SKM-1 (cell line): Measurements from ENCODE around the gene ZCCHC7.
"Not testable (repeated sequence)": the region's sequence is repeated elsewhere in the genome, so short reads cannot be mapped to it uniquely, and the experiment has no call there.

Source experiments
- DNase-seq: peaks from one replicate; lab custom pipeline; 2025; ENCODE audit not compliant: unreplicated experiment; lab: John Stamatoyannopoulos, UW

Gene ZCCHC7

DNA sequence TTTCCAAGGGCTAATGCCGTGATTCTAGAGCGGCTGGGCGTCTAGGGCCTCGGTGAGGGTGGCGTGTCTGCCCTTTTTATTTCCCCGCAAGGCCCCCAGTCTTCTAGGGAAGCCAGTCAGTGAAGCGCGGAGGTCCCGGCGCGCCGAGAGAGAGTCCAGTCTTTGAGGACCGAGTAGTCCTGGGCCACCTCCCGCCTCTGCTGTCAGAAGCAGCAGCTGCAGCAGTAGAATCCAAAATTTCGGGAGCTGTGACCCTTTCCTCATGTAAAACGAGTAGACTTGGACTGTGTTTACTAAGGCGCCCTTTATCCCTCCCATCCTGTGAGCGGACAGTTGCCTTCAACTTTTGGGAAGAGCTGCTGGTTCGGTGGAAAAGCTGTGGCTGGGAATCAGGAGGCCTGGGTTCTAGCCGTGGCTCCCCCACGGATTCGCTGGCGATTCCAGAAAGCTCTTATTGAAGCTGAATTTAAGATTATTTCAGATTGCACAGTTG lies 515 bp downstream of the ZCCHC7 start:
- not testable (repeated sequence) for DNase-seq

GRCh38 chr9:37121881-37122280 lies 1.5 kb downstream of the ZCCHC7 start:
- DNase-seq: no peak

GRCh38 chr9:37126214-37126788 lies 5.9 kb downstream of the ZCCHC7 start:
- DNase-seq: no peak

DNA sequence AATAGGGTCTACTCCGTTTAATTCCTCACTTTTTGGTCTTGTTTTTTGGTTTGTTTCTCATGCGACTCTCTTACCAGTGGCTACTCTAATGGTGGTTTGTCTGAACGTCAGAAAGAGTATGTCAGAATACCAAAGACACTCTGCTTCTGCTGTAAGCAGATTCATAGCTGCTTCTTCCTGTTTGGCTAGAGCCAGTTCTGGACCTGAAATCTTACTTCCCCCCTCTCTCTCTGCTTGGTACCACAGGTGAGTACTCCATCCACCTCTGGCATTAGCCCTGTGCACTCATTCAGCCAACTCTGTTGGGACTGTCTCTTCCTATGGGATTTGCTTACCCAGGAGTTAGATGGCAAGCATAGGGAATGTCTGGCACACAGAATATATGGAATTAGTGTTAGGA lies 6.6 kb downstream of the ZCCHC7 start:
- no peak for DNase-seq

- DNase-seq: no peak
Measured at GRCh38 chr9:37128051-37128450, 7.7 kb downstream of the ZCCHC7 start.

DNA sequence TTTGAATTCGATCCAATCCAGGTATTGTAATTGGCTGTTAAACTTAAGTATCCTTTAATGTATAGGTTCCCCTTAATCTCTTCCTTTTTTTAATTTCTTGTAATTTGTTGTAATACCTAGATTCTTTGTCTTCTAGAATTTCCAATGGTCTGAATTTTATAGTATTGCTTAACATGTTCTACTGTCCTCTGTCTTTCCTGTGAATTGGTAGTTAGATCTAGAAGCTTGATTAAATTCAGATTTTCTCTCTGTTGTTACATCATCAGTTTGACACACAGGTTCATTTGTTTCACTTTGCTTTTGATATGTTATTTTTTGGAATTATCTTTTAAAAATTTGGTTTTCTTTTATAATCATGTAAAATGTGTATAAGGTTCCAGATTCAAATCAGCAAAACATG lies 13.8 kb downstream of the ZCCHC7 start:
- no peak for DNase-seq

- no peak for DNase-seq
Measured at GRCh38 chr9:37141015-37141414, 20.6 kb downstream of the ZCCHC7 start.

DNA sequence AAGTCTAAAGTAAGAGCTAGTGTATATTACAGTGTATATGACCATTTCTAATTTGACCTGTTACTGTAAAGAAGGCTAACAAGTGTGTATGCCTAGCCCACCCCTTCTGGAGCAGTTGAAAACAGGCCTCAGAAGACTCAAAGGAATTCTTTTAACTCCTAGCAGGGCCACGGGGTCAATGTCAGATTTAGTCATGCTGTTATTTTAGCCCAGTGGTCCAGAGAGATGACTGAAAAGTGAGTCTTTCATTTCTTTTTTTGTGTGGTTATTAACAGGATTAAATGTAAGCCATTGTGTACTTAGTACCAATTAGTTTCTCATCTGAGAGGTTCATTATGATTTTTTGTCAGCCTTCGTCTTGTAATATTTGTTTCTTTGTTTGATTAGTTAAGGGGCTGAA lies 24.4 kb downstream of the ZCCHC7 start:
- DNase-seq: no peak

DNA sequence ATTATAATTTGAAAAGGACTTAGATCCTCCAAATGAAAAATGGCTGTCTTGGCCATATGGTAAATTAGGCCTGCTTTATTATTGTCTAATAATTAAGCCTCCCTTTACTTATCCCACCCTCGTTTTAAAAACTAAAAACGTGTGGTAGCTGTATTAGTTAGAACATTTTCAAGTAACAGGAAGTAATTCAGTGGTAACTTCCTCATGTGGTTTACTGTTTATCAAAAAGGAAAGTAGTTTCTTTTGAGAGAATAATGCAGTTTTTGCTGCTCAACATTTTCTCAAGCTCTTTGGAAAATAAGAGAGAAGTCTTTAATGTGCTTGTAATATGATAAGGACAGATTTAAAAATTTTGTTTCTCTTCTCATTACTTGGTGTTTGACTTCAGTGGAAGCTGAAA lies 26.0 kb downstream of the ZCCHC7 start:
- DNase-seq: peak; percentile 28

- DNase-seq: no peak
Measured at GRCh38 chr9:37148181-37148580, 27.8 kb downstream of the ZCCHC7 start.

DNA sequence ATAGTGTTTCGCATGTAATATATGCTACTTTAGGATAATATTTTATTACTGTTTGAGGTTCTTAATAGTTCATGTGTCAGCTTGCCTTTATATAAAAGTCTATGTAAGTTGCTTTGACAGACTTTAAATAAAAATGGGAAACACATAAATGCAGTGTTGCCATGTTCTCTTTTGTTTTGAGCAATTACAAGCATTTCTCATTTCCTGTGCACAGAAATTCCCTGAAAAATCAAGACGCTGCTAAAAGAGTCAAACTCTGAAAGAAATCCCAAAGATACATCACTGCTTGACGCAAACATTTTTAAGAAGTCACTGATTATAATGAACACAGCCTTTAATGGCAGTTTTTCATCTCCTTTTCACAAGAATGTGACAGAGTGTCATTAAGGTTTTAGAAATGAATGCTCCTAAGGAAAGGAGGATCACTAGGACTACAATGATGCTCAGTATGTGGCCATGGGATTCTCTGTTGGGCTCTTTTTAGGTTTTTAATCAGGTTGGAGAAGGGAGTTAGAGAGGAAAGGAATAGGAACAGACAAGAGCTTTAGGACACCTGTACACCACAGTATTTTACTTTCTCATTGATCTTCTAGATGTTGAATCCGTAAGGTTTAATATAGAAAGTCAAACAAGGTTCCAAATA lies 29.4 kb downstream of the ZCCHC7 start:
- DNase-seq: no peak

GRCh38 chr9:37150415-37150814 lies 30.0 kb downstream of the ZCCHC7 start:
- DNase-seq: no peak

- DNase-seq: no peak
Measured at GRCh38 chr9:37151812-37152211, 31.4 kb downstream of the ZCCHC7 start.

DNA sequence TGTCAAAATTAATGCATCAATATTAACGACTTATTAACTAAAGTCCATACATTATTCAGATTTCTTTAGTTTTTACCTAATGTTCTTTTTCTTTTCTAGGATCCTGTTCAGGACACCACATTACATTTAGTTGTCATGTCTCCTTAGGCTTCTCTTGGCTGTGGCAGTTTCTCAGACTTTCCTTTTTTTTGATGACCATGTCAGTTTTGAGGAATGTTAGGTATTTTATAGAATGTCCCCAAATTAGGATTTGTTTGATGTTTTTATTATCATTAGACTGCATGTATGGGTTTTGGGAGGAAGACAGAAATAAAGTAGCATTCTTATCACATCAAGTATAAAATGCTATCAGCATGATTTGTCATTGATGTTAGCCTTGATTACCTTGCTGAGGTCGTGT lies 32.0 kb downstream of the ZCCHC7 start:
- DNase-seq: no peak

- DNase-seq: no peak
Measured at GRCh38 chr9:37155601-37156000, 35.2 kb downstream of the ZCCHC7 start.

DNA sequence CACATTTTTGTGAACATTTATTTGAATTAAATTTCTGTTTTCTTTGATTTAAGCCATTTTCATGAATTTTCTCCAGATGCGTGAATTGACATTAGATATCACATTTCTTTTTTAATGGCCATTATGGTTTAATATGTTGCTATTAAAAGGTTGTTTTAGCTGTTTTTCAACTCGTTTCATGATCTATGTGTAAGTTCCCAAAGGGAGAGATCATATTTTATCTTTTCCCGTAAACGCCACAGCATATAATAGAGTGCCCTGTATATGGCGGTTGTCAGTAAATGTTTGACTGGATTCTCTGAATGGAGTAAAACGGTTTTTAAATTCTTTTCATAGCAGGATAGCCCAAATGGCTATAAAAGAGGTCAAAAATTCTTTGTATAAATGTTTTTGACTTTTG lies 35.8 kb downstream of the ZCCHC7 start:
- DNase-seq: no peak

DNA sequence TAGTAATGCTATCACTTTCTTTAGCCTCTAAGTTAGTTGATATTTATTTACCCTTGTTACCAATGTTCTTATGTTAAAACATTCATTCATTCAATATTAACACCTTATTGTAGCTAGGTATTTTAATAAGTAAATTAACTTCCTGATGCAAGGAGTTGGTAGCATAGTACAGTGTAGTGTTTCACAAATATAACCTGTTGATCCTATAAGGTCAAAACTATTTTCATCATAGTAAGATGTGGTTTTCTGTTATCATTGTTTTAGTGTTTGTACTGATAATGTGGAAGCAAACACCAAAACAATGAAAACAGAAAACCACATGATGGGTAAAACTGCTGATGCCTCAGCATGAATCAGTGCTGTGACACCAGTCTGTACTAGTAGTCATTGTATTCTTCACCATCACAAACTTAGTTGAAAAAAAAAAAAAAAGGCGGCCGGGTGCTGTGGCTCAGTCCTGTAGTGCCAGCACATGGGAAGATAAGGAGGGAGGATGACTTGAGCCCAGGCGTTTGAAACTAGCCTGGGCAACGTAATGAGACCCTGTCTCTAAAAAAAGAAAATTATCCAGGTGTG lies 36.5 kb downstream of the ZCCHC7 start:
- DNase-seq: no peak

GRCh38 chr9:37157726-37158377 lies 37.5 kb downstream of the ZCCHC7 start:
- no peak for DNase-seq

GRCh38 chr9:37163299-37163698 lies 42.9 kb downstream of the ZCCHC7 start:
- DNase-seq: no peak

- DNase-seq: not testable (repeated sequence)
Measured at GRCh38 chr9:37164335-37164734, 44.0 kb downstream of the ZCCHC7 start.

GRCh38 chr9:37165644-37166043 lies 45.3 kb downstream of the ZCCHC7 start:
- DNase-seq: no peak

- DNase-seq: no peak
Measured at GRCh38 chr9:37167456-37168047, 47.2 kb downstream of the ZCCHC7 start.
